HG02970 (cell line): ENCODE data around the gene SLC1A3.
"Not testable (repeated sequence)": the region's sequence is repeated elsewhere in the genome, so short reads cannot be mapped to it uniquely, and the experiment has no call there.

Experiments
- ATAC-seq: cut with Tn5 transposase; IDR thresholded peaks from one replicate; pipeline ENCODE4 v1.9.1; 2021; ENCODE audit warnings: mild to moderate bottlenecking, moderate library complexity, moderate number of reproducible peaks; ENCODE audit not compliant: unreplicated experiment, low FRiP score

Gene SLC1A3

DNA sequence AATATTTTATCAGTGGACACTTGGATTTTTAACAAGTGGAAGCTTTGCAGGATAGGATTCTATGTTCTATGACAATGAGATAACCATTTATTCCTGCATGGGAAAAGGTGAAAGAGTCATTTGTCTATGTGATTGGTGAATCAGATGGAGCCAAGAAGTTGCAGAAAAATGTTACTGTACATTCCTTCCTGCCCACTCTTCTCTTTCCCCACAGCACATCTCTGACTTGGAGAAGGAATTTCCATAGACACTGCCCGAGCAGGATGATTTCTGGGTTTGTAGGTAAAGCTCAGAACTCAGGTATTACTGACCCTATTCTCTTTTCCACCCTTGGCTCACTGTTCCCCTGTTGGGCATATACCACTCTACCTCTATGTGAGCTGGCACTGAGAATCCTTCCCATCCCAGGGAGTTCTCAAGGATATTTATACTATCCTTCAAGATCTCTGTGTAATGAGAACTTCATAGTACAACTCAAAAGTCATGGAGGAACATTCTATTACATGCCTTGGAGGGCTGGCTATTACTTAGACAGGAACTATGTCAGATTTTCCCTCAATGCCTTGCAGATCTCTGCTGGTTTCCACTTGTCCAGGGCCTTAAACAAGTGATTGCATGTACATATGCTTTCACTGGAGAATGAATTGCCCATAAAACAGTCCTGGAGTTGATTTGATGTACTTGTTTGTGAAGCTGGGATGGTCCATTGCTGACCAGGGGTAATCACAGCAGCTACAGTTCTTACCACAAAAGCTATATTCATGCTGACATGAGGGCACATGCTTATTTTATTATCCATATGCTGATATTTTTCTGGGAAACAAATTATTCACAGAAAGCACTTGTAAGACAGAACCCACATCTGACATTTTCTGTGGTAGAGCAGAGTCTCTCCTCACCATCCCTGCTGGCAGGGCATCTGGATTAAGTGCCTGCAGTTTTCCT, 24.1 kb downstream of the SLC1A3 start:
- no peak for ATAC-seq

DNA sequence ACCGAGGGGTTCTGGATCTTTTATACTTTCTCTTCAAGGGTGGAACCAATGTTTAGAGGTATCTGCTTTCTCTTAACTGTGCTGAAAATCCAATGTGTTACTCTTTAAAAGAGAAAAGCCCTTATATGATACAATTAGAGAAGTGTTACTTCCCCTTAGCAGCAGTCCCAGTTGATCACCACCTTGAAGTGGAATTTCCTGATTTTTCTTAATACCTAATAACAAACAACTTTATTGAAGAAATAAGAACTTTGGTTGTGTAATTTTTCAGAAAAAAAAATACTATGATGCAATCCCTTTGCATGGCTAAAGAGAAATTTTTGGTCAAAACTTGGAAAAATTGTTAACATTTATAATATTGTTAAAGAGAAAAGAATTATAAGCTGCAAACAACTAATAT, 24.7 kb downstream of the SLC1A3 start:
- ATAC-seq, result no peak

DNA sequence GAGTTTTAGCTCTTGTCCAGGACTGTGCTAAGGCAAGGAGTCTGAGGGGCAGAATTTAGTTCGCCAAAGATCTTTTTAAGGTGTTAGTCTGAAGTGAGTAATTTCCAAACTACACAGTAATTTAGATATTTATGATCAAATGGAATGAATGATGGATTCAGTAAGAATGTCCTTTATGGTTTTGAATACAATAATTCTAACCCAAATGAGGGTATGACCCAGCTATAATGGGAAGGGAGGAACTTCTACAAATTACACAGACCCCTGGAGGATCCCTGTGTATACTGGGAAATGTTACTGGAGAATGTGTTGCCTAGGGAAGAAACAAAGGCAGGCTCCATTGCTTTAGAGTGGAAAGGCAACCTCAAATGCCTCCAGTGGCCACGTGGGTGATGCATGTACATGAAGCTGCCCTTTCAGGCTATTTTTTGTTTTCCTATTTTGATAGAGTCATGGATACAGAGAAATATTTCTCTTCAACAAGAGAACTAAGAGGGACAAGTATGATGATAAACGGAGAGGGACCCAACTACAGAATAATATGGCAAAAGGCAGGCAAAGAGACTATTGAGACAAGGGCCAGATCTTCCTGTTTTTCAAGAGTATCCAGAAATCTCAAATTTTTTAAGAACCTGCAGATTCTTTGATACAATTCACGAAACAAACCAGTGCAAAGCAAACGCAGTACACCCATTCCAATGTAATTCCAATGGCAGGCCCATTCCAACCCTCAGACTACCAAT, 25.4 kb downstream of the SLC1A3 start:
- ATAC-seq, result no peak

DNA sequence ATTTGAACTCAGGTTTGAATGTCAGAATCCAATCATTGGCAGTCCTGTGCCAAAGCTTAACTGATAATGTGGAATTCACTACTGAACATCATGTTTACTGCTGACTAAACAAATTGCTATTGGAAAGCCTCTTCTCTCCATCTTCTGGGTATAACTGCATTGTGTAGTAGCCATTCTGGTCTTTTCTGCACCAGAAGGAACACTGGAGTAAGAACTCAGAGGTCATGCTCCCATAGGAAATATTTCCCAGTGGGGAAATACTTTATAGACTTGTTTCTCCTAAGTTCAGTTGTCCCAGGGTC, 25.9 kb downstream of the SLC1A3 start:
- ATAC-seq, result no peak

DNA sequence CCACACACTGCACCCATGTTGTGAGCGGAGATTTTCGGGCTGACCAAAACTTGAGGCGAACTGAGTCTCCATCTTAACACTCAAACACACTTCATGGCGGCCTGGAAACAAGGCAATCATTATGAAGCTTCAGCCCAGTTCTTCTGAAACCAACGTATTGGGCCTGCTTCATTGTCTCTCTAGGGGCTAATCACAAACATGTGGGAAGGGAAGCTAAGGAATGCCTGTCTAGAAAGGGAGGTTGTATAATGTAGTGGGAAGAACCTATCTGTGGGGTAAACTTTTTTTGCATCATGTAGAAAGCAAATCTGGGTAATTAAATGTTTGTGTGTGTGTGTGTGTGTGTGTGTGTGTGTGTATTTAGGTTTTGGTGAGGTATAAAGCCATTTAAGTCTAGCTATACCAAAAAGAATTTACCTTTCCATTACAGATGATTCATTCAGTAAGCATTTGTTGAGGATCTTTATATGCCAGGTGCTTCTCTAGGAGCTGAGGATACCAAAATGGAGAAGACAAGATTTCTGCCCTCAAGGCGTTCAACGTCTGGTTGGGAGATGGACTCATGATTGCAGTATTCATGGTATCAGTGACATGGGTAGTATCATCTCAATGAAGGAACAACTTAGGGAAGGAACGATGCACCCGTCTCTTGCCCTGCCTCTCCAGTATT, 29.4 kb downstream of the SLC1A3 start:
- ATAC-seq, result no peak

DNA sequence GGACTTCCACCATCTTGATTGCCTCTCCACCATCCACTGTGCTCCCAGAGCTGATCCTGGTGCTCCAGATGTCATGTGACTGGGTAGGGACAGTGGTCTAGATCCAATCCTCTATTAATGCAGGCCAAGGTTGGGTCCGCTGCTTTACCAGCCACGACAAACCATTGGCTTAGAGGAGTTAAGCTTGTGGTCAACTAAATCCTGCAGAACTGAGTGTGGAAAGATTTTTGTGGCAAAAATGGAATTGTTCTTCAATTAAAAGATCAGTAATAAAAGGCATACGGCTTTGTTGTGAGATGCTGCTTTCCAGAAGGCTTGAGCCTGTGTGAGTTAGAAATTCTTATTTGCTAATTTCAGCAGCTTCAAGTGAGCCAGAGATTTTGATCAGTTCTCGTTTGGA, 30.7 kb downstream of the SLC1A3 start:
- ATAC-seq, result no peak

DNA sequence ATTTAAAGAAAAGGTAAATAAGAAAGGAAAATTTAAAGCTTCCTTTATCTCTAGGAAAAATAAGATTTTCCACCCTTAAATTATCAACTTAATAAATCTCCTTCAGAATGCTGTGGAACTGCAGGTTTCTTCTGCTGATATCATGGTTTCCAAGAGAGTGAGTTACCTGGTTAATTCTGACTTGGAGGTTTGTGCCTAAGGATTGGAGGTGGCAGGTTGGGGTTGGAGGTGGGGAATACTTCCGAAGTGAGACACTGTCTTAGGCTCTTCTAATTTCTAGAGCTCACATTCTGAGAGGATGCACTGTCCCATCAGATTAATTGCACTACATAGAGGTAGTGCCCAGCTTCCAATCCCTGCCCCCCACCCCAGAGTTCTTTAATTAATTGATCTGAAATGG, 31.1 kb downstream of the SLC1A3 start:
- ATAC-seq, result no peak

DNA sequence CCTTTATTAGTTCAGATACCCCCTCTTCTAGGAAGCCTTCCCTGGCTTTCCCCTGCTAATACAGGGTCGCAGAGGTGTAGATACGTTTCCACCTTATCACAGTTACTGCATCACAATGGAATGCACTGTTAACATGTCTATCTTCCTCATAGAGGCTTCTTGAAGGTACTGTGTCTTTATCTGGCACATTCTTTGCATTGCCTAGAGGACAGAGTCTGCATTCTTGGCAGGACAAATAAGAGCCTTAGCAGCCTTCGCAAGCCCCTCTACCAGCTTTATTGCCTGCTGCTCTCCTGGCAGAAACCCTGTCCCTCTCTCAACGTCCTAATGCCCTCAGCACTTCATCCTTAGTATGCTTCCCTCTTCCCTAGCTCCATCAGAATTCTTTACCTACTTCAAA, 31.6 kb downstream of the SLC1A3 start:
- ATAC-seq, result no peak

DNA sequence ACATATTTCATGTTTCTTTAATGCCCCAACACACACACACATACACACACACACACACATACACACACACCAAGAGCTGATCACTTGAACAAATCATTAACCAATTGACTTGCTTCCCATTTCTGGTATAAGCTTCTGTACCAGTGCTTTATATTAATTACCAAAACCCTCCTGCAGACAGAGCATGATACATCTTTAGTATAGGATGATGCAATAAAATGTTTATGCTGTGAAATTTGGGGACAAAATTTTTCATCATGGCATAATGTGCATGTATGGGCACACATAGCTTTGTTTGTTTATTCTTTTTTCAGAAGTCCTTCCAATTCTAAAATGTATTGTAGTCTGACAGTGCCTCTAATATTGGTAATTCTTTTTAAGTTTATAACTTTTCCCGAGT, 34.5 kb downstream of the SLC1A3 start:
- ATAC-seq, result no peak

DNA sequence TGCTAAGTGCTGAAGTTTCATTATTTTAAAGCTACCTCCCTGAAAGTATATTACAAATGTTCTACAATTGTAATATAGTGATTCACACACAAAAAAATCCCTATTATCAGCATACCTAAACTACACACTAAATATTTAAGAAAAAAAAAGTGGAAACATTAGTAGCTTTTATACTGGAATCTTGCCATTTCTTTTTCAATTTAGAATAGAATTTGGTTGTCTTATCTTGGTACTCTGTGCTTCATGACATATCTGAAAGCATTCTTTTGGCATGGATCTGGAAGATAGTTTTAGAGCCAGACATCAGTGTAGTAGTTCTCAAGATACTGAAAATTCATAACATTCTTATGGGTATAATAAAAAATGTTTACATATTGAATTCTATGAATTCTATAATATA, 35.0 kb downstream of the SLC1A3 start:
- no peak for ATAC-seq

DNA sequence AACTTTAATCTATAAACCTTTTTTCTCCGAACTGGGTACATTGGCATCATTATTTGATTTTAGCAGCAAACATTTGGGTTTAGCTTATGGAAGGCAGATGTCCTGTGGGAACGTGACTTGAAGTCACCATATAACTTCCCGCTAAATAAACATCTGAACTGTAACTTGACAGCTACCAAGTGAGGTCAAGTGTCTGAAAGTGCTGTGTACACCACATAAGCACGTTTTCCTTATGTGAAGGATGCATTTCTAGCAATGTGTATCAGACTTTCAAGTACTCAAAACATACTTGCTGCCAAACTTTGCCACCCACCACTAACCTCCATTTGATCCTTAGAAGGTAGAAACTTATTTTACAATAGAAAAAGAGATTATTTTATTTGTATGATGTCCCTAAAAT, 35.7 kb downstream of the SLC1A3 start:
- no peak for ATAC-seq

DNA sequence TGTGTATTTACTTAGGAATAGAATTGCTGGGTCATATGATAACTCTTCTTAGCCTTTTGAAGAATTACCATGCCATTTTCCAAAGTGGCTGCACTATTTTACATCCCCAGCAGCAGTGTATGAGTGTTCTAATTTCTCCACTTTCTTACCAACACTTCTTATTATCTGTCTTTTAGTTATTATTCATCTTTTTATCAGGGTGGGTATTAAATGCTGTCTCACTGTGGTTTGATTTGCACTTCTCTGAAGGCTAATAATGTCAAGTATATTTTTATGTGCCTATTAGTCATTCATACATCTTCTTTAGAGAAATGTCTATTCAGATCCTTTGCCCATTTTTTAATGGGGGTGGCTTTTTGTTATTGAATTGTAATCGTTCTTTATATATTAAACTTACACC, 36.8 kb downstream of the SLC1A3 start:
- ATAC-seq, result no peak

DNA sequence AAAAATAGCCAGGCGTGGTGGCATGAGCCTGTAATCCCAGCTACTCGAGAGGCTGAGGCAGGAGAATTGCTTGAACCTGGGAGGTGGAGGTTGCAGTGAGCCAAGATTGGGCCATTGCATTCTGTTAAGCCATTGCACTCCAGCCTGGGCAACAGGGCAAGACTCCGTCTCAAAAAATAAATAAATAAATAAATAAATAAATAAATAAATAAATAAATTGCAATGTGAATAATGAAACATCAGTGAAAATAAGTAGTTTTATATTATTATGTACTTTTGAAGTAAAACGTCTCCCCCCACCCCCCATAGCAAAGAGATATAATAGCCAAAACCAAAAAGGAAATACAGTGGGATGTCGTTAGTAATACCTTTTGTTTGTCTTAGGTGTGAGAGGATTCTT, 37.4 kb downstream of the SLC1A3 start:
- not testable (repeated sequence) for ATAC-seq

DNA sequence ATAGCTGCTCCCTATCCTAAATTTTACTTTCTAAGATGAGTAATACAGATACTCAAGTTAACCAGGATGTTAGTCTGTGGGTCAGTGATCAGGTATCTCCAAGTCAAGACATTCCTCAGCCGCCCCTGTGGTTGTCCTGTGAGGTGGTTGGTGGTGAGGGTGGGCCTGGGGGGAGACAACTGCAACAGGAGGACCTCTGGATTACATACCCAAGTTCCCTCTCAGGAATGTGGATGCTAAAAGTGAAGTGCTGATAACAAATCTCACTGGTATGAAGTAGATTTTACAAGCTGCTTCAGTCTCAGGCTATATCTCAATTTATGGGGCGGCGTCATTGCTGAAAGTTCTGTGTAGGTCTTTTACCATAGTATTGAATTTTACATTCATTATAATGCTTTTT, 38.3 kb downstream of the SLC1A3 start:
- no peak for ATAC-seq

DNA sequence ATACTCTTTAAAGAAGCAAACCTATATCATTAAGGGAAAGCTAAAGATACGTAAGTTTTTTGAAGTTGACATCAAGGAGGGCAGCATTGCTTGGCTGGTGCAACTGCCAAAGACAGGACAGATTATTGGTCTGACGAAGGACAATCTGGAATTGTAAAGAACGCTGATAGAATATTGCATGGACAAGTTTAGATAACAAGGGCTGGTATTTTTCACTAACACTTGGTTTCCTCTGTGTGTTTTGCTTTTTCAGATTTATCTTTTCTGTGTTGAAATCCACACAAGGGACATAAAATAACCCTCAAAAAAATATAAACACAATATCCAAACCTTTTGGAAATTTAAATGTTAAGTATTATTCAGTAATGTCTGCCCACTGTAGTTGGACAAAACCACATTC, 39.7 kb downstream of the SLC1A3 start:
- ATAC-seq, result no peak

DNA sequence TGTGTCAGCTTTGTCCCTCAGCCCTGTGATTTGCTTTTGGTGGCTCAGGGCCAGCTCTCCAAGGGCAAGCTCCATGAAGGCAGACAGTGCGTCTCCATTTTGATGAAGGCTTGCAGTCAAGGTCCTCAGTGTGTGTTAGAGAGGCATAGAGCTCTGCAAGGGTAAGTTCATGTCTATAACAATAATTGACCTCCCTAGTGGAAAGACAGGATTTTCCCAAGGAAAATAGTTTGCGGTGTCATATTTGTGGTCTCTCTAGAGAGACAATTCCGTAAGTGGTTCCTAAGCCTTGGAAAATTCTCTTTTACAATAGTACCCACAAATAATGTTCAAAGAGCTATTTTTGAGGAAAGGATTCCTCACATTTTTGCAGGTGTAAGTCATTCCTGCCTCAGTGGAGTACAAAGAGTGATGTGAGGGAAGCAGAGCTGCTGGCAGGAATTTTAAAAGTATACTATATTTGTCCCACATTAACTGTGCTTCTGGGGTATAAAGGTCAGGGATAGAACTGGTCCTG, 40.2 kb downstream of the SLC1A3 start:
- ATAC-seq, result no peak

DNA sequence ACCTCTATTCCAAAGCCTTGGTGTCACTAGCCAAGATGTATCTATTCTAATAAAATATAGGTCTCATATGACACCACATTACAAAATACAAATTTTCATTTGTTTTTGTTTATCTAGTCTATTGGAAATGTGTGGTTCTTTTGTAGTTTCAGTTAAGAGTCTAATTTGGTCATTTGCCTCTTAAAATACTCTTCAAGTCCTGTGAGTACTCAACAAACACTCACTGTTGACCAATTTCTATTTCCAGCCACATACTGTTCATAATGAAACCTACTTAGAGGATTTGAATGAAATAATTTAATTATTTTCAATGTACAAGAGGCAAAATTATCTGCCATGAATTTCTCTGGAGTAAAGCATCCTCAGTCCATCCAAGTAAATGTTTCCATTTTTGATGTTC, 40.6 kb downstream of the SLC1A3 start:
- no peak for ATAC-seq

DNA sequence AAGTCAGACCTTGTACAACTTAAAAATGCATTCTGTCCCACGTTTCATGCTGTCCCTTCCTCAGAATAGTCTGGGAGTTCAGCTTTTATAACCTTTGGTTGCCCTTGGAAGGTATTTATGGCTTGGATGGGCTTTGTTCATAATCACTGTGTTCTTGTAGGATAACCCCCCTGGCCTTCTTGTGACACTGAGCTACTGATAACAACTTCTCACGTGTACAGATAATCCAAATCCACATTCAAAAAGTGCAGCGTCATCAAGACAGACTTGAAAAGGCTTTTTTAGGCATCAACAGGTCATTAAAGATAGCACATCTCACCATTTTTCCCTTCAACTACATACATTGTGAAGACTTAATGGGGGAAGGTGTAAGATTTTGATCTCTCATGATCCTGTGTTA, 42.0 kb downstream of the SLC1A3 start:
- ATAC-seq, result no peak

DNA sequence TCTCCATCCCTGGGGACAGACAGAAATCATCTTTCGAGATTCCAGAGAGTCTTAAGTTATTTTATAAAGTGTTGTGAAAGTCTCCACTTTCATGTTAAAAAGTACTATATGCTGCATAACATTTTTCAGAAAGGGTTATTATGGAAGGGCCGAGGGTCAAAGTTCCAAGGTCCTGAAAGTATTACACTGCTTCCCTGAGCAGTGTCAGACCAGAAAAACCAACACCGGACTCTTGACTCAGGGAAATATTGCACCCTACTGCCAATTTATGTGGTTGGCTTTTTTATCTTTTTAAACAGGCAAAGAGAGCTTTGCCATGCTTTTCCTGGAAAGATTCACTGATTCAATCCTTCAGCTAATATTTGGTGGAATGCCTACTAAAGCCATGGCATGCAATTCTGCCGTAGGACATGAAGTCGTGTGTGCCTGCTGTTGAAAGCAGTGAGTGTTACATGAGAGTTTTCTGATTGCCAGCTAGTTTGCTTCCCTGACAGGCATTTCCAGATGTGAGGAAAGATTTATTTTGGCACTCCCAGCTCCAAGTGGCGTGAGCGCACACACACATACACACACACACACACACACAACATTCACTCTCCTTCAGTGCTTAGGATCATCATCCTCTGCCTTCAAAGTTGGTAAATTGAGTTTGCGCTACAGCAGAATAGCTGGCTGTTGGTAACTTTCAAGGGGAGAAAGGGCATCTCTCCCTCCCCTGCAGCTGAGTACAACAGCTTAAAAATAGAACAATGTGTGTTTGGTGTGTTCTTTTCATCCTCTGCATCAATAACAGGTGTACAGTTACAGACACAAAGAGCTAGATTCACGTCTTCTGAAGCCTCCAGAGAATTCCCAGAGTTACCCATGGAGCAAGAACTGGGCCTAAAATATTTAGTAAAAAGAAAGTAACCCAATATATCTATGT, 45.6 kb downstream of the SLC1A3 start:
- no peak for ATAC-seq

DNA sequence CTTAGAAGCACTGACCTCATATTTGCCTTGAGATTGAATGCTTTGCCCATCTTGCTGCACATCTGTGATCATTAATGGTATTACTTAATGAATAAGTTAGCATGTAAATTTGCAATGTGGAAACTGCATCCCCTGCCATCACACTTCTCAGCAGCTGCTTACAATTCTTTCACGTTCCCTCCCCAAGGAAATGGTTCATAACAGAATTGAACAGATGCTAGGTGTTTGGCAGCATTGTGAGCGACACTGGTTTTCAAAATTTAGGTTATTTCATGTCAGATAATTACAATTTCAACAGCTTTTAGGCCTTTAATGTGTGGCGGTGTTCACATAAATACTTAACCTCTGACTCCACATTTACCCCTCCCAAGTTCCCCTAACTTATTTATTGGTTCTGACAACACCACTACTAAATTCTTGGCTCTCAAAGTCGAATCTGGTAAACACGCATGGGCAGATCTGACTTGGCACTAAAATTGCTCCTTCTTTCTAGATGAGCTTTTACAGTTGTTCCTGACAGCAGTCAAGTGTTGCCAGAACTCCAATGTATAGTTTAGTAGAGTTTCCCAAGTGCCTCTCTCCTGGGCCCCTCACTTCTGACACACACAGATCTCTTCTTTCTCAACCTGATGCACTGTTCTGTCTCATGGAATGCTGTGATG, 46.8 kb downstream of the SLC1A3 start:
- ATAC-seq, result no peak
